HFFc6 (cell line): ENCODE data around the gene ADGRF3. TPM values are rescaled to one million over a fixed set of nuclear protein-coding genes. Genes with fewer than 3 reads are reported as not detected.

Experiments used
- DNase-seq: peaks from one replicate; pipeline ENCODE4 v3.0.0-alpha.2; 2018
- H3K27ac Mint-ChIP-seq: 2 replicates; pipeline ENCODE4 v1.8.0; 2020; ENCODE audit warnings: mild to moderate bottlenecking, mixed read lengths
- H3K27me3 Mint-ChIP-seq: 2 replicates; pipeline ENCODE4 v1.8.0; 2021; ENCODE audit warnings: mild to moderate bottlenecking, moderate library complexity, mixed read lengths; ENCODE audit not compliant: insufficient read depth
- H3K36me3 Mint-ChIP-seq: 2 replicates; pipeline ENCODE4 v1.8.0; 2021; ENCODE audit warnings: low read depth, mixed read lengths
- H3K4me1 Mint-ChIP-seq: 2 replicates; pipeline ENCODE4 v1.8.0; 2020; ENCODE audit warnings: low read depth, mixed read lengths
- H3K4me3 Mint-ChIP-seq: 2 replicates; pipeline ENCODE4 v1.8.0; 2020; ENCODE audit warnings: mild to moderate bottlenecking, moderate library complexity, mixed read lengths
- H3K9me3 Mint-ChIP-seq: 2 replicates; pipeline ENCODE4 v1.8.0; 2020; ENCODE audit warnings: mild to moderate bottlenecking, mixed read lengths
- CTCF ChIP-seq: fragments of 200-600 bp; sonication (generic); IDR thresholded peaks from 2 replicates; pipeline ENCODE4 v1.5.0; 2021; ENCODE audit warnings: antibody characterized with exemption, mild to moderate bottlenecking
- total RNA-seq, 6 experiments: library from RNA; stranded (reverse); fragmentation: NEBNext Ultra II Directional; extraction: Animal tissue kit (Norgen Biotek cat#: 25700); gene quantifications; 2 replicates in 1 of 6; 3 replicates in 5 of 6; pipeline ENCODE4 v1.2.3, GENCODE V29; 2021

ADGRF3 gene
- total RNA-seq, 6 experiments from 2014 or later = 0.07 to 0.56 (median 0.19) TPM

GRCh38 chr2:26302846-26303245, 43.7 kb downstream of the ADGRF3 start:
- H3K27ac Mint-ChIP-seq = no peak overlapping the region
- no peaks in the 10 kb centered on the region for H3K9me3 Mint-ChIP-seq
- peaks cover 5% of the 10 kb centered on the region; the same call in 1 of the 2 replicates for H3K4me1 Mint-ChIP-seq
- DNase-seq = no peak
- no peak for TF ChIP-seq CTCF
- no peaks in the 10 kb centered on the region for H3K36me3 Mint-ChIP-seq
- peaks cover 3% of the 10 kb centered on the region; the same call in 1 of the 2 replicates for H3K27me3 Mint-ChIP-seq
- no peak overlapping the region for H3K4me3 Mint-ChIP-seq

DNA sequence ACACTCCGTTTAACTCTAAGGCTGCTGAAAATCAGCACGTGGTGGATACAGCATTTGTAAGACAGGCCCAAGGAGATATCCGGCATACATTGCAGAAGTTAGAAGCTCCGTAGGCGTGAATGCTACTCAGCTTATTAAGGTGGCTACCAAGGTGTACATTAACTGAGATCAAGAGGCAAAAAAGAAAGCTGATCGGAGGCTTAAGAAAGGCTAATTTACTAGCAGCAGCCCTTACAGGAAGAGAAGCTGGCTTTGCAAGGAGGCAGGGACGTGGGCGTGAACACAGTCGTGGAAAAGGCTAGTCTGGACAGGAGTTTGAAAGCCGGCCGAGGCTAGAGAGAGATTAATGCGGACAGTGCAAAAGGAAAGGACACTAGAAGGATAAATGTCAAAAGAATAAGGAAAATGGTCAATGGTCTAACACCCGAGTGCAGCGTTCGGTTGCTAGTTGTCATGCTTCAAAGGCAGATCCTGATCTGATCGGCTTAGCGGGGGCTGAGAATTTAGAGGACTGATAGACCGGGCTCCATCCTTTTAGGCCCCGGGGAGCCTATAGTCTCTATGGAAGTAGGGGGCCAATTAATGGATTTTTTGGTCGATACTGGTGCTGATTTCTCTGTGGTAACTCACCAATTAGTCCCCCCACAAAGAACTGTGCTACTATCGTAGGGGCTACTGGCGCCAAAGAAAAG, 46.2 kb downstream of the ADGRF3 start:
- Mint-ChIP-seq H3K27ac (no peak overlapping the region), H3K27me3 (no peaks in the 10 kb centered on the region; the same call in 1 of the 2 replicates), H3K4me3 (no peak overlapping the region), H3K36me3 (no peaks in the 10 kb centered on the region), H3K9me3 (no peaks in the 10 kb centered on the region), H3K4me1 (peaks cover 5% of the 10 kb centered on the region; the same call in 1 of the 2 replicates)
- TF ChIP-seq CTCF = no peak
- no peak for DNase-seq

GRCh38 chr2:26299471-26300101, 47.0 kb downstream of the ADGRF3 start:
- TF ChIP-seq CTCF = no peak
- DNase-seq = peak; percentile 54
- no peaks in the 10 kb centered on the region; the same call in 1 of the 2 replicates for H3K27me3 Mint-ChIP-seq
- H3K27ac Mint-ChIP-seq = no peak overlapping the region
- no peak overlapping the region for H3K4me3 Mint-ChIP-seq
- no peaks in the 10 kb centered on the region for H3K9me3 Mint-ChIP-seq
- H3K36me3 Mint-ChIP-seq = no peaks in the 10 kb centered on the region
- H3K4me1 Mint-ChIP-seq = peaks cover 5% of the 10 kb centered on the region; the same call in 1 of the 2 replicates

DNA sequence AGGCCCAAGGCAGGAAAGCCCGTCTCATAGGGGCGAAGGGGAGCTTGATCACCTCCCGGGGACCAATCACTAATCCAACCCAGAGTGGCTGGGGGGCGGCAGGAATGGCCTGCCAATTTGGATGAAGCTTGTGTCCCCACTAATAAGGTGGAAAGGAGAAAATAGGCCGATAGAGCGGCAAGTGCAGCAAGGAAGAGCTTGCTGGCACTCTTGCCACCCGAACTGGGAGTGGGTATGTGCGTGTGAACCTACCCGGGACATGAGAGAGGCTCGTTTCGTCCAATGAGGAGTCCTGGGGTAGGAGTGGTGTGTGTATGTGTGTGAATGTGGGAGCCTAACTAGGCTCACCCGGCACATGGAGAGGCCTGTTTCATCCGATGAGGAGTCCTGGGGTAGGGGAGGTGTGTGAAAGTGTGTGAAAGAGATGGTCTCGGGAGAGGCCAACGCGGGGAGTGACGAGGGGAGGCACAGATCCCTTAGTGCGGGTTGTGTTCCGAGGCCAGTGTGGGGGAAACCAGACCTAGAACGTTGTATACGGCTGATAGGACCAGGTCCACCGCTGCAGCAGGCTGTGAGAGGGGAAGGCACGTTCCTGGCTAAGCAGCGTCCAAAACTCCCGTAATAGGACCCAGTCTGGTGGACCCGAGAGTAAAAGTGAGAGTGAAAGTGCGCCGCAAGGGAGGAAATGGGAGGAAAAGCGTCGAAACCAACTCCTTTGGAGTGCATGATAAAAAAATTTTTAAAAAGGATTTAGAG, 47.8 kb downstream of the ADGRF3 start:
- no peaks in the 10 kb centered on the region; the same call in 1 of the 2 replicates for H3K27me3 Mint-ChIP-seq
- H3K4me3 Mint-ChIP-seq = no peak overlapping the region
- H3K36me3 Mint-ChIP-seq = no peaks in the 10 kb centered on the region
- peak; percentile 48 for DNase-seq
- no peak for TF ChIP-seq CTCF
- H3K9me3 Mint-ChIP-seq = no peaks in the 10 kb centered on the region
- H3K27ac Mint-ChIP-seq = no peak overlapping the region
- peaks cover 5% of the 10 kb centered on the region; the same call in 1 of the 2 replicates for H3K4me1 Mint-ChIP-seq

GRCh38 chr2:26298286-26298637, 48.3 kb downstream of the ADGRF3 start:
- Mint-ChIP-seq H3K9me3 (no peaks in the 10 kb centered on the region), H3K4me3 (no peak overlapping the region), H3K4me1 (peaks cover 5% of the 10 kb centered on the region; the same call in 1 of the 2 replicates), H3K27me3 (no peaks in the 10 kb centered on the region; the same call in 1 of the 2 replicates), H3K27ac (no peak overlapping the region), H3K36me3 (no peaks in the 10 kb centered on the region)
- TF ChIP-seq CTCF = no peak
- no peak for DNase-seq
